GM12872 (cell line): ENCODE measurements around the gene TEX264.

Experiments
- TF ChIP-seq, protein P1 (sequence below): IDR thresholded peaks from 3 replicates; pipeline ENCODE4 v1.5.1; 2011; ENCODE audit warnings: low read depth, mild to moderate bottlenecking, low read length, moderate library complexity; ENCODE audit not compliant: insufficient read depth

The TEX264 gene

DNA sequence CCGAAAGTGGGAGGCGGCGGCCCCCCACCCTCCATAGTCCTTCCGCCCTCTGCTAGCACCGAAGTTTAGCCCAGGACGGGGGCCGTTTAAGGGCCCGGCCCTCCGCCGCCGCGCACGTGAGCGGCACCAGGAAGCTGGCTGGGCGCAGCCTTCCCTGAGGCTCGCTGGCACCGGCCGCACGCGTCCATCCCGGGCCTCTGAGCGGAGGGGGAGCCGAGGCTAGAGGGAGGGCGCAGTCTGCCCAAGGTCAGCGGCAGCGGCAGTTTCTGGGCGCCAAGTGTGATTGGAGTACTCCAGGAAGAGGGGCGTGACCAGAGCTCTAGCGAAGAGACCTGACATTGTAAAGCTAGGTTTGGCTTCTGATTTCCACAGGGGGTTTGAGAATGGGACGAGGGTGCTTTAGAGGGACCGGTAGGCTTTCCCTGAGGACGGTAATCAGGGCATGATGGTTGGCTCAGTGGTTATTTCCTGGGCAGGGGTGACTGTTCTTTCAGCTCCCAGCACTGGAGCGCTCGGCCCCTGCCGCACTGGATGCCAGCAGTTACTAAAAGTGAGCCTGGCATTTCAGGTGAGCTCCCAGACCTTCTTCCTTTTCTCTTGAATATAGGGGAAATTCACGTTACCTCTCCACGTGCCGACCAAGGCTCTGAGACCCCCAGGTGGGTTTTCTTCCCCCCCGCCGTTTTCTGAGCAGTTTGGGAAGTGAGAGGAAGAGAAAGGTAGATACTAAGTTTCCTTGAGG lies 853 bp downstream of the TEX264 start:
- TF ChIP-seq, protein P1, sequence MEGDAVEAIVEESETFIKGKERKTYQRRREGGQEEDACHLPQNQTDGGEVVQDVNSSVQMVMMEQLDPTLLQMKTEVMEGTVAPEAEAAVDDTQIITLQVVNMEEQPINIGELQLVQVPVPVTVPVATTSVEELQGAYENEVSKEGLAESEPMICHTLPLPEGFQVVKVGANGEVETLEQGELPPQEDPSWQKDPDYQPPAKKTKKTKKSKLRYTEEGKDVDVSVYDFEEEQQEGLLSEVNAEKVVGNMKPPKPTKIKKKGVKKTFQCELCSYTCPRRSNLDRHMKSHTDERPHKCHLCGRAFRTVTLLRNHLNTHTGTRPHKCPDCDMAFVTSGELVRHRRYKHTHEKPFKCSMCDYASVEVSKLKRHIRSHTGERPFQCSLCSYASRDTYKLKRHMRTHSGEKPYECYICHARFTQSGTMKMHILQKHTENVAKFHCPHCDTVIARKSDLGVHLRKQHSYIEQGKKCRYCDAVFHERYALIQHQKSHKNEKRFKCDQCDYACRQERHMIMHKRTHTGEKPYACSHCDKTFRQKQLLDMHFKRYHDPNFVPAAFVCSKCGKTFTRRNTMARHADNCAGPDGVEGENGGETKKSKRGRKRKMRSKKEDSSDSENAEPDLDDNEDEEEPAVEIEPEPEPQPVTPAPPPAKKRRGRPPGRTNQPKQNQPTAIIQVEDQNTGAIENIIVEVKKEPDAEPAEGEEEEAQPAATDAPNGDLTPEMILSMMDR = no peak

DNA sequence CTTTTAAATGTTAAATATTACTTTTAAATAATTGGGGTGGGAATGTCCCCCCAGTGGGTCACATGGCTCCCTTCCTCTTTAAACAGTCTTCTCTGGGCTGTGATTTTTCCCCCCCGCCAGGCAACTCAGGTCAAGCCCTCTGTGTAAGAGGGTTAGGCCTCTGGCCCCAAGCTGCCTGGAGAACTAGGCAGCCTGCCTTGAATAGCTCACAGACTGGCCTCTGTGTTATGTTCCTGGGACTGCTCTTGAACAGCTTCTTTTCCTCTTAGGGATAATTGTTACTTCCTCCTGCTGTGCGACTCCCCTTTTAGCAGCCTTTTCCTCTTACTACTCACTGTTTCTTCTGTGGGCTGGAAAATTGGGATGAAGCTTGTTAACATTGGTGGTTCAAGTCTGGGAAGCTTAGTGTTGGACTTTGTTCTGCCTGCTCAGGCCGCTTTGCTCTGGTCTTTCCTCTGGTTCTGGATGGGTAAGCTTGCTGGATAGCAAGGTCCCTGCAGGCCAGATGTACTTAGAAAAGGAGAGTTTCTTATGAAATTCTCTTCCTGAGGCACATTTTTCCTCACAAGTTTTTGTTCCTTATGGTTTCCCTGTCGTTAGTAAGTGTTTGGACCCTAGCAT lies 2.2 kb downstream of the TEX264 start:
- TF ChIP-seq, protein P1 = no peak

DNA sequence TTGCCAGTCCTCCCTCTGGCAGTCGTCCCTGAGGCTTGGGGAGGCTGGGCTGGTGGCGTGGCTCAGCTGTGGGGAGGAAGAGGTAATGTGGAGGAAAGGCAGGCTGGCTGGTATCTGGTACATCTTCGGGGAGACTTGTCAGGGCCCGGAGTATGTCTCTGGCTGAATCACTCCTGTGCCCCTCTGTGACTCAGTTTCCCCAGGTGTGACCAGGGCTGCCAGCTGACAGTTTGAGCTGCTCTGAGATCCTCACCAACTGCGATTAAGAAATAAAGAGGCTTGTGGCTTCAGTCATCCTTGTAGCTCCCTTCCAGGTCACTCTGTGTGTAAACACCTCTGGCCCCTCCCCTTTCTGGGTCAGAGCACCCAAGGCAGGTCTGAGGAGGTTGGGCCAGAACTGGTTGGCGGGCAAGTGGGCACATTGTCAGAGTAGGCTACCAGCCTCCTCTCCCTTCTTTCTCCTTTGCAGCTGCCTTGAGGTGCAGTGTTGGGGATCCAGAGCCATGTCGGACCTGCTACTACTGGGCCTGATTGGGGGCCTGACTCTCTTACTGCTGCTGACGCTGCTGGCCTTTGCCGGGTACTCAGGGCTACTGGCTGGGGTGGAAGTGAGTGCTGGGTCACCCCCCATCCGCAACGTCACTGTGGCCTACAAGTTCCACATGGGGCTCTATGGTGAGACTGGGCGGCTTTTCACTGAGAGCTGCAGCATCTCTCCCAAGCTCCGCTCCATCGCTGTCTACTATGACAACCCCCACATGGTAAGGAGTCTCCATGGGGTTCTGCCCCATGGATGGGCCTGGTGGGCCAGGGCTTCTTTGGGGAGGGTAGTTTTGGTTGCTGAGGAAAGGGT lies 3.0 kb downstream of the TEX264 start:
- TF ChIP-seq, protein P1 = no peak

DNA sequence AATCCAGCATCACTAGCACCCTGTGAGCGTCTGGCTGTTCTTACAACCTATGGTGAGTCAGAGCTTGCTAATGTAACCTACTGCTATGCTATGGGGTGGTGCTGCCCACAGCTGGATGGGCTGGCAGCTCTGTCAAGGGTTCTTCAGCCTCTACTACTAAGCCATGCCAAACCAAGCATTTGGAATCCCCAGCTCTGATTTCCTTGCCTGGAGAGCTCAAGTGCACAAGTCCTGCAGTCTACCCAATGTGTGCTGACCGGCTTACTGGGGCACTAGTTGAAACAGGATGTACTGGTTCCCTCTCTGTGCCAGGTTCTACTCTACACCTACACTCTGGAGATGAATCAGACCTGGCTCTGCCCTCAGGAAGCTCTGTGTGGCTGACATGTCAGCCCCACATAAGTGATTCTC lies 4.2 kb downstream of the TEX264 start:
- TF ChIP-seq, protein P1 = no peak

DNA sequence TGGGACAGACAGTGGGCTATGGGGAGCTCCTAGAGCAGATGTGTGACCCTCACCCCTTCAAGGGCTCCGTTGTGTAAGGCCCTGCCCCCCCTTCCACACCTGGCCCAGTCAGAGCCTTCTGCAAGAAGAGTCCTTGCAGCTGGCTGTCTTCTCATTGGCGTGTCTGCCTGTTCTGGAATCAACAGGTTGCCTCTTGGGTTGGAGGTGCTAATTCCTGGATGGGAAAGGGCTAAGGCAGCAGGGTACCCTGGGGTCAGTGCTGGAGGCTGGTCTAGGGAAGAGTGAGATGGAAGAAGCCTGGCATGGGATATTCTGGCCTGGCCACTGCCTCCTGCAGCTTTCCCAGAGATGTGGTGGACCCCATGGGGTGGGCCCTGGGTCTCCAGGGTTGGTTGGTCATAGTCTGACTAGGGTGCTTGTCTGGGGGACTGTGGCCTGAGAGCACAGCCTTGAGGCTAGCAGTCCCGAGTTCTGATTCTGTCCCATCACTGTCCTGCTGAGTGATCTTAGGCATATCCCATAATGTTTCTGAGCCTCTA lies 5.1 kb downstream of the TEX264 start:
- TF ChIP-seq, protein P1 = no peak

DNA sequence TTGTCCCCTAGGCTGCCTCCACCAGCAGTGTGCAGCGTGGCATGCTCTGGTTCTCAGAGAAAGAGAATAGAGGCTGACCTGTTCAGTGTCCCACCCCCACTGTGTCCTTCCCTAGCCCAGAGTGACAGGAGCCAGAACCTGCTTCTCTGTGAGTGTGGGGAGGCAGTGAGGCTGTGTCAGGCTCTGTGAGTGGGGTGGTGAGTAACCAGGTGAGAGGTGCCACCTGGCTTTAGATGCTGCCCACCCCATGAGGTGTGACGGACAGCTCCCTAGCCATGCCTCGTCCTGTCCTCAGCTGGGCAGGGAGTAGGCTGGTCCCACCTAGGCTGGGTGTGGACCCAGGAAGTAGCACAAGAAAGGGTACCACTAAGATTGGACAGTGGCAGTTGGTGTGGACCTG lies 6.3 kb downstream of the TEX264 start:
- TF ChIP-seq, protein P1 = no peak

DNA sequence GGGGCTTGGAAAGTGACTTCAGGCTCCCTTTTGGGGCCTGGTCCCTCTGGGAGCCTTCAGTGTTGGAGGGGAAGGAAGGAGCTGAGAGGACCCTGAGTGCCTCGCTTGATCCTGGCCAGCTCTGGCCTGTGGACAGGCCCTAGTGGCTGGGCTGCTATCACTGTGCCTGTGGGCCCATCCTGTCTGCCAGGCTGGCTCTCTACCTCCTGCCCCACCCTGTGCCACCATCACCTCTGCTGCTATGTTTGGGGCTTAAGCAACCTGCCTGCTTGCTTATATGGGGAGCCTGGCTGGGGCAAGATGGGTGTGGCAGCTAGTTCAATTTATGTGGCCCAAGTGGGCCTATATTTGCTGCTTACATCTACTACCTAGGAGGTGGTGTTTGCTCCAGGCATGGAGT lies 7.1 kb downstream of the TEX264 start:
- TF ChIP-seq, protein P1 = no peak
